ENCODE results near the gene MAGEB5. TPM values are rescaled to one million over a fixed set of nuclear protein-coding genes. Genes with fewer than 3 reads are reported as not detected.
"Not testable (repeated sequence)": the region's sequence is repeated elsewhere in the genome, so short reads cannot be mapped to it uniquely, and the experiment has no call there.

MAGEB5 gene
- total and polyA plus RNA-seq, 9 of the 15 experiments (the other 6 are each of a cell fraction or from before 2014, with no cell fraction given) = not detected

GRCh38 chrX:26203561-26203960 lies 12.4 kb upstream of the MAGEB5 start:
- Histone ChIP-seq H3K27ac (ENCODE audit: extremely low read depth, low read depth, low read length) (no peak overlapping the region), H3K4me1 (replicated peaks in 1 of 2; ENCODE audit: control insufficient read depth in 2 of 2, insufficient read depth in 2 of 2, low read length in 2 of 2) (no peaks in the 10 kb centered on the region), H2AFZ (ENCODE audit: low read depth, low read length) (no peak overlapping the region), H3K9me1 (ENCODE audit: control insufficient read depth, insufficient read depth, low read length) (no peaks in the 10 kb centered on the region), H3K9ac (ENCODE audit: insufficient read depth in 1 of 2, low read depth in 2 of 2, low read length in 2 of 2) (no peak overlapping the region), H3K36me3 (ENCODE audit: control insufficient read depth, insufficient read depth, low read length) (no peaks in the 10 kb centered on the region), H3K4me2 (ENCODE audit: insufficient read depth, low read length) (no peak overlapping the region), H3K27me3 (ENCODE audit: control insufficient read depth in 2 of 2, insufficient read depth in 2 of 2, low read length in 2 of 2) (no peaks in the 10 kb centered on the region), H3K9me3 (replicated peaks; ENCODE audit: control insufficient read depth, insufficient read depth, low read depth, low read length) (no peaks in the 10 kb centered on the region), H3K79me2 (ENCODE audit: control insufficient read depth, insufficient read depth, low read length) (no peaks in the 10 kb centered on the region), H4K20me1 (replicated peaks; ENCODE audit: control insufficient read depth, insufficient read depth, low read length) (no peaks in the 10 kb centered on the region), H3K4me3 (no peak overlapping the region)
- ChIA-PET POLR2A (no interaction called here), CTCF (ENCODE audit: low intra/inter-chr PET ratio) (no interaction called here)
- in situ Hi-C loops (cut with MboI) (no loop called here), intact Hi-C loops (cut with micrococcal nuclease) (no loop called here)
- TF ChIP-seq E2F5 (CRISPR knock-in tag; IDR thresholded peaks at IDR 0.05) = no peak
- FAIRE-seq (no peak), DNase-seq (ENCODE audit: extremely low read depth in 1 of 4, low spot score in 3 of 4) (no peak), ATAC-seq (no peak)
- BruUV-seq (replicated peaks) = no TSS peak

- H3K4me3 ChIP-seq; H3K36me3 ChIP-seq (ENCODE audit: control insufficient read depth, insufficient read depth, low read length); H3K27me3 ChIP-seq (ENCODE audit: control insufficient read depth in 2 of 2, insufficient read depth in 2 of 2, low read length in 2 of 2); in situ Hi-C loops (cut with MboI); H3K79me2 ChIP-seq (ENCODE audit: control insufficient read depth, insufficient read depth, low read length); CTCF ChIA-PET (ENCODE audit: low intra/inter-chr PET ratio); H3K4me1 ChIP-seq (replicated peaks in 1 of 2; ENCODE audit: control insufficient read depth in 2 of 2, insufficient read depth in 2 of 2, low read length in 2 of 2); DNase-seq (ENCODE audit: extremely low read depth in 1 of 4, low spot score in 3 of 4); H4K20me1 ChIP-seq (replicated peaks; ENCODE audit: control insufficient read depth, insufficient read depth, low read length); ATAC-seq; FAIRE-seq; intact Hi-C loops (cut with micrococcal nuclease); BruUV-seq (replicated peaks); H3K4me2 ChIP-seq (ENCODE audit: insufficient read depth, low read length); H3K27ac ChIP-seq (ENCODE audit: extremely low read depth, low read depth, low read length); H2AFZ ChIP-seq (ENCODE audit: low read depth, low read length); H3K9me1 ChIP-seq (ENCODE audit: control insufficient read depth, insufficient read depth, low read length); H3K9ac ChIP-seq (ENCODE audit: insufficient read depth in 1 of 2, low read depth in 2 of 2, low read length in 2 of 2); H3K9me3 ChIP-seq (replicated peaks; ENCODE audit: control insufficient read depth, insufficient read depth, low read depth, low read length): not testable (repeated sequence)
- POLR2A ChIA-PET = interaction anchor here (0.6 kb wide), 1 partner anchor 1283 kb away, joined by 3 read pairs; no protein-coding TSS in a partner anchor
- 0% methylated on average over 10 of the region's 27 CpGs for WGBS (ENCODE audit: insufficient coverage, low coverage, missing lambda C conversion rate)
Measured at GRCh38 chrX:26204717-26205116, 11.3 kb upstream of the MAGEB5 start.

Data from K562 (cell line).